Adrenal gland (tissue), 5 donors: ENCODE results near the gene PUM2.

Experiments
- CTCF ChIP-seq, 6 experiments: fragments of 450-650 bp in 4 of 6; fragments of 200-600 bp in 2 of 6; sonication (generic) in 1 of 6; IDR thresholded peaks; 1 replicate in 5 of 6; 2 replicates in 1 of 6; pipeline versions ENCODE4 v1.5.1 to v1.8.0; 2016 to 2021; ENCODE audit warnings: antibody characterized with exemption in 6 of 6, mild to moderate bottlenecking in 2 of 6, moderate library complexity in 1 of 6
- POLR2A ChIP-seq, 2 donors: fragments of 450-650 bp; IDR thresholded peaks; one replicate each; pipeline ENCODE4 v1.6.1; 2017; ENCODE audit warnings: antibody characterized with exemption in 2 of 2, mild to moderate bottlenecking in 2 of 2, moderate library complexity in 1 of 2
- donor health status: DM: no; HTN: no; CAD: no.

GRCh38 chr2:20205069-20205468 lies 145.6 kb downstream of the PUM2 start:
- no peak for TF ChIP-seq CTCF (IDR thresholded peaks at IDR 0.05)
- TF ChIP-seq POLR2A (IDR thresholded peaks at IDR 0.05), result no peak
